Iris pigment epithelial cell (primary cell): ENCODE measurements around the gene LAG3.
"Not testable (repeated sequence)": the region's sequence is repeated elsewhere in the genome, so short reads cannot be mapped to it uniquely, and the experiment has no call there.

ENCODE experiments used
- DNase-seq: peaks from one replicate; pipeline ENCODE4 v3.0.0-alpha.2; 2011; ENCODE audit warnings: low read depth

Gene LAG3

DNA sequence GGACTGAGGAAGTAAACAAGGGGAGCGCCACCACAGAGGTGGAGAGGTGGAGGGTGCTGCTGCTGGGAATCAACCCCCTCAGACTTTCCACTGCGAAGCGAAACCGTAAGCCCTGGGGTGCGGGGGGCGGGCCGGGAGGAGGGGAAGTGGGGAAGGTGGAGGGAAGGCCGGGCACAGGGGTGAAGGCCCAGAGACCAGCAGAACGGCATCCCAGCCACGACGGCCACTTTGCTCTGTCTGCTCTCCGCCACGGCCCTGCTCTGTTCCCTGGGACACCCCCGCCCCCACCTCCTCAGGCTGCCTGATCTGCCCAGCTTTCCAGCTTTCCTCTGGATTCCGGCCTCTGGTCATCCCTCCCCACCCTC lies at the start of gene LAG3:
Gene LAG3 (plus strand): TSS at position 190 of the 365 bp plus-strand sequence. CDS start 333 bp downstream, outside the sequence.
- DNase-seq = no peak

DNA sequence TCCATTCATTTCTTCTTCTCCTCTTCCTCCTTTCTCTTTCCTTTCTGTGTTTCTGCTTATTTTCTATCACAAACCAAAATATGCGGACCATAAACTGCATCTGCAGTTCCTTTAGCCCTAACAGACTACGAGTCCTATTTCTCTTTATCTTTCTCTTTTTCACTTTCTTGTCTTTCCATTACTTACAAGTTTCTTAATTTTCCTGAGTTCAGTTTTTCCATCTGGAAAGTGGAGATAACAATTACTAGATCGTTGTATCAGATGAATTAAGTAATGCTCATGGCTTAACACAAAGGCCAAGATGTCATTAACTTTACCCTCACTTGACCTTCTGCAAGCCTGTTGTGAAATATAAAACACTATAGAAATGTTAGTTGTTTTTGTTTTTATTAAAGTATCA lies 49.5 kb upstream of the LAG3 start:
- no peak for DNase-seq

DNA sequence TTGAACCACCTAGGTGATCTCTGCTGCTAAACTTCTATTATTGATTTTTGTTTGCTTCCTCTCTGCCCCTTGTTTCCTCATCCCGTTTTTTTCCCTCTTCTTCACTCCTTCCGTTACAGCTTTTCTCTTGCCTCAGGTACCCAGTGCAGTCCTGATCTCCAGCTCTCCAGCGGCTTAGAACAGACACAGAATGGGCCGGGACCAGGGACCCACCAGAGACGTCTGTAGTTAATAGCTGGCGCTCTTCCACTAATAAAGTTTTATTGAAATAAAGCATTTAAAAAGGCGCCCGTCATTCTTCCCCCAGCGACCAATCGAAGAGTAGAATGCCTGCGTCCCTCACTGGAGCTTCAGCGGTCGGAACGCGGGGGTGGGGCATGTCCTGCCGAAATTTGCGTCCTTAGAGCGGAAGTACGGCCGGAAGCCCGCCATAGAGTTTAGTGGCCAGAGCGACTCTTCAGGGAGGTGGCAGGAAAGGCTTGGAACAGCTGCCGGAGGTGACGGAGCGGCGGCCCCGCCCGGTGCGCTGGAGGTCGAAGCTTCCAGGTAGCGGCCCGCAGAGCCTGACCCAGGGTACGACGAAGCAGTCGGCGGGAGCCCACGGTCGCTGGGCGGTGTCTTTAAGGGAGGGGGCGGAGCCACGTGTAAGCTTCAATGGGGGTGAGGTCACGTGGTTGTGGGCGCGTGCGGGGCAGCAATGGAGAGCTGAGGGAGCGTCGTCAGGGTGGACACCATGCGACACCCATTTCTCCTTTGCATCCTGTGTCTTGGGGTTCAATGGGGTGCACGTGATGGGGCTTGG lies 48.5 kb upstream of the LAG3 start, which contains the start of gene COPS7A:
Gene COPS7A (plus strand): TSS at position 440 of the 802 bp plus-strand sequence. CDS start 611 bp downstream, outside the sequence.
- peak; percentile 99 for DNase-seq

DNA sequence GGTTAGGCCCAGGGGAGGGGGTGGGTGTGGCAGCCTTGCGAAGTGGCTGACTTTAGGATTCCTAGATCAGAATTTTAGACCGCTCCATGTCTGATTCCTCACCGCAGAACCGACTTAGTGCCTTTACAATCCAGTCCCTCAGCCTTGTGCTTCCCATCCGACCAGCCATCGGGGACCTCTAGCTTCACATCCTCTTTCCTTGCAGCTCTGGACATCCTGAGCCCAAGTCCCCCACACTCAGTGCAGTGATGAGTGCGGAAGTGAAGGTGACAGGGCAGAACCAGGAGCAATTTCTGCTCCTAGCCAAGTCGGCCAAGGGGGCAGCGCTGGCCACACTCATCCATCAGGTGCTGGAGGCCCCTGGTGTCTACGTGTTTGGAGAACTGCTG lies 47.9 kb upstream of the LAG3 start:
- no peak for DNase-seq

DNA sequence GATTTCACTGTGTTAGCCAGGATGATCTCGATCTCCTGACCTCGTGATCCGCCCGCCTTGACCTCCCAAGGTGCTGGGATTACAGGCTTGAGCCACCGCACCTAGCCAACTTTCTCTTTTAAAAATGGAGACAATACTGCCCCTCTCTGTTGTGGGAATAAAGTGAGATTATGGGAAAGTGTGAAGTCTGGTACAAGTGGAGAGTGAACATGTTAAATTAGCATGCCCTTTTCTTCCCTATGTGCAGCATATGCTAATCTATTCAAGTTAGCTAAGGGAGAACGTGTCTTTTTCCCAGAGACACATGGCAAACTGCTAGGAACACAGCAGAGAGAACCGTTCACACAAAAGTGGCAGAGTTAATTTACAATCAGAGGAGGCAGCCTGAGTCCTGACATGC lies 47.0 kb upstream of the LAG3 start:
- no peak for DNase-seq

DNA sequence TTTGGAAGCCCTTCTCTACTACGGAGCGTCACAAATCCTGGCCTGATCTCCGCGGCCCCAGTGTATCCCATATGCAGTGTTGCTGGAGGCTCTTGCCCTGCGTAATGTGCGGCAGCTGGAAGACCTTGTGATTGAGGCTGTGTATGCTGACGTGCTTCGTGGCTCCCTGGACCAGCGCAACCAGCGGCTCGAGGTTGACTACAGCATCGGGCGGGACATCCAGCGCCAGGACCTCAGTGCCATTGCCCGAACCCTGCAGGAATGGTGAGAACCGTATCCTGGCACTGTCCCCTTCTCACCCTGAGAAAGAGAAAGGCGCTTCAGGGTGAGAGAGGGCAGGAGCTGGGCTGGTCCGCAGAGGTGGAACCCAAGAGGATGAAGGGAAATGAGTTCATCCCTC lies 43.1 kb upstream of the LAG3 start:
- no peak for DNase-seq

DNA sequence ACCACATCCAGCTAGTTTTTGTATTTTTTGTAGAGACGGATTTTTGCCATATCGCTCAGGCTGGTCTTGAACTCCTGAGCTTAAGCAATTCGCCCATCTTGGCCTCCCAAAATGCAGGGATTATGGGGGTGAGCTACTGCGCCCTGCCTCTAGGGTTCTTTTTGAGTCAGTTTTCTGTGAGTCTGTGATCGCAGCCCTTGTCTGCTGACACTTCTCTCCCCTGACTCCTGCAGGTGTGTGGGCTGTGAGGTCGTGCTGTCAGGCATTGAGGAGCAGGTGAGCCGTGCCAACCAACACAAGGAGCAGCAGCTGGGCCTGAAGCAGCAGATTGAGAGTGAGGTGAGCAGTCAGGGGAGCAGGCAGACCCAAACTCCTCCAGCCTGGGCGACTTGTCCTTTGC lies 42.2 kb upstream of the LAG3 start:
- no peak for DNase-seq

DNA sequence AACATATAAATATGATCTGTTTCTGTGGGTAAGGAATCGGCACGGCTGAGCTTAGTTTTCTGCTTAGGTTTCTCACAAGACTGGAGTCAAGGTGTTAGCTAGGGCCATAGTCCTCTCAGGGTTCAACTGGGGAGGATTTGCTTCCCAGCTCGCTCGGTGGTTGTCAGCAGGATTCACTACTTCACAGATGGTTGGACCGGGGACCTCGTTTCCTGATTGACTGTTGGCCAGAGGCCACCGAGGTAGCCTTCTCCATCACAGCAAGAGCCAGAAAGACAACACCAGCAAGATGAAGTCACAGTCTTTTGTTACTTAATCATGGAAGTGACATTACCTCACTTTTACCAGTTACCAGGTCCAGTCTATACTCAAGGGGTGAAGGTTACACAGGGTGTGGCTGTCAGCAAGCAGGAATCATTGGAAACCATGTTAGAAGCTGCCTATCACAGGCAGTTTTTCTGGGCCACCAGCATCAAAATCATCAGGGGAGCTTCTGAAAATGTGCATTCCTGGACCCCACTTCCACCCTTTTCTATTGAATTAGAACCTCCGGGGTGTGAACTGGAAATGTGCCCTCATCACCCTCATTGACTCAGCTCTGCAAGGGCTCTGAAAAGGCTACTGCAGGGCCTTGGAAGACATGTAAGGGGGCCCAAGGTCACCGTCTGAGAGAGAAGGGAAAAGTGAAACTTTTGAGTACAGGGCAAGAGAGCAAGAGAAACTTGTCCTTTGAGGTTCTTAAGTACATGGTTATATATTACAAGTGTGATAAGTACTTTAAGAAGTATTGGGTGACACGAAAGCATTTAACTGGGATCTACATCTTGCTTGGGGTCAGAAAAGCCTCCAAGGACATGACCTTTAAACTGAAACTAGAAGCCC lies 37.6 kb upstream of the LAG3 start:
- DNase-seq = no peak

DNA sequence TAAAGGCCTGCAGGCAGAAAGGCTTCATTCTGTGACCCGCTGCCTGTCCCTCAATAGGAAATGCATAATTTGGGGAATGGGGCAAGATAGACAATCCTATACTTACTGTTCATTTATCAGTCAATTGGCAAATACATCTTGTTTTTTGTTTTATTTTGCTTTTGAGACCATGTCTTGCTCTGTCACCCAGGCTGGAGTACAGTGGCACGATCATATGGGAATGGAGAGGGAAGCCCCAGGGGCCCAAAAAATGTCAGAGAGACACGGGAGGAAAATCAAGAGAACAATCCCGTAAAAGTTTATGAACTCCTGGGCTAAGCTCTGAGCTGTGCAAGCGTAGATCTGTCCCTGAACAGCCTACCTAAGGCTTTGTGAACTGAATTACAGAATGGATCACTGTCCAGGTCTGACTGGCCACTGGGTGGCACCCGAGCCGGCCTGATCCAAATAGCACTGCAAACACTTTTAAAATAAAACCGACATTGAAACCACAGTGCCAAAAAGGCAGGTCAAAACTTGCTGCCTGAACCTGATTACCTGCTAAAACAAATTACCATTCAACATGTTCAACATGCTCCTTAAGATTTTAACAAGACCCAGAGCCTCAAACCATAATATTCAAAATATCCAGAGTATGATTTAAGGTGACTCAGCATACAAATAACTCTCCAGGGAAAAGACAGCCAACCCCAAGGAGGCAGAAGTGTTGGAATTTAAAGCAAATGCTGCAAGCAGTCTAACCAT lies 36.7 kb upstream of the LAG3 start:
- peak; percentile 54 for DNase-seq

DNA sequence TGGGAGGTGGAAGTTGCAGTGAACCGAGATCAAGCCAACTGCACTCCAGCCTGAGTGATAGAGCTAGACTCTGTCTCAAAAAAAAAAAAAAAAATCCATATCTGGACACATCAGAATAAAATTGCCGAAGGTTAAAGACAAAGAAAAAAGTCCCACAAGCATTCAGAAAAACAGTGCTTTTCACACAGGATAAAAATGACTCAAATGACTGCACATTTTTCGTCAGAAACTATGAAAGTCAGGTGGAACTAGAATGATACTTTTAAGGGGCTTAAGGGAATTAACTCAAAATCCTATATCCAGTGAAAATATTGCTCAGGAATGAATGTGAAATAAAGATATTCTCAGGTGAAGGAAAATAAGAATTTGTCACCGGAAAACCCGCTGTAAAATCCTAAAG lies 35.6 kb upstream of the LAG3 start:
- no peak for DNase-seq

DNA sequence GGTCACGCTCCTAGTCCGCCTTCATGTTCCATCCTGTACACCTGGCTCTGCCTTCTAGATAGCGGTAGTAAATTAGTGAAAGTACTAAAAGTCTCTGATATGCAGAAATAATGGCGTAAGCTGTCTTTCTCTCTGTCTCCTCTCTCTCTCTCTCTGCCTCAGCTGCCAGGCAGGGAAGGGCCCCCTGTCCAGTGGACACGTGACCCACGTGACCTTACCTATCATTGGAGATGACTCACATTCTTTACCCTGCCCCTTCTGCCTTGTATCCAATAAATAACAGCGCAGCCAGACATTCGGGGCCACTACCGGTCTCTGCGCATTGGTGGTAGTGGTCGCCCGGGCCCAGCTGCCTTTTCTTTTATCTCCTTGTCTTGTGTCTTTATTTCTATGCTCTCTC lies 30.2 kb upstream of the LAG3 start:
- not testable (repeated sequence) for DNase-seq

DNA sequence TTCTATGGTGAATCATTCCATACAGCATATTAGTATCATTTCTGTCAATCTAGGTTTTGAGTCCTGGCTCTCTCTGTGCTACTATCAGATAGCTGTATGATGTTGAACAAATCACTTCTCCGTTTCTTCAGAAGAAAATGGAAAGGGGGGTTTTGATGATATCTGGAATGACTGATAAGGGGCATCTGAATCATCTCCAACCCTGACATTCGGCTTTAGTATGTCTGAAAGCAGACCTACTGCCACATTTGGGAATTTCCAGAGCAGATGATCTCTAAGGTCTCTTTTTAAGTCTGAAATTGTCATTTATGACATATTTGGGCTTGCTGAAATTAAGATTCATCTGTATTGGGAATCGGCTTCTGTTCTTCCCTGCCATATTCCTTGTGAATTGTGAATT lies 29.5 kb upstream of the LAG3 start:
- no peak for DNase-seq

DNA sequence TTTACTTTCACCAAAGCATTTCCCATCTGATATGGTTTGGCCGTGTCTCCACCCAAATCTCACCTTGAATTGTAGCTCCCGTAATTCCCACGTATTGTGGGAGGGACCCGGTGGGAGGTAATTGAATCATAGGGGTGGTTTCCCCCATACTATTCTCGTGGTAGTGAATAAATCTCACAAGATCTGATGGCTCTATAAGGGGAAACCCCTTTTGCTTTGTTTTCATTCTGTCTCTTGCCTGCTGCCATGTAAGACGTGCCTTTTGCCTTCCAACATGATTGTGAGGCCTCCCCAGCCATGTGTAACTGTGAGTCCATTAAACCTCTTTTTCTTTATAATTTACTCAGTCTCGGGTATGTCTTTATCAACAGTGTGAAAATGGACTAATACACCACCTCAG lies 29.0 kb upstream of the LAG3 start:
- not testable (repeated sequence) for DNase-seq

DNA sequence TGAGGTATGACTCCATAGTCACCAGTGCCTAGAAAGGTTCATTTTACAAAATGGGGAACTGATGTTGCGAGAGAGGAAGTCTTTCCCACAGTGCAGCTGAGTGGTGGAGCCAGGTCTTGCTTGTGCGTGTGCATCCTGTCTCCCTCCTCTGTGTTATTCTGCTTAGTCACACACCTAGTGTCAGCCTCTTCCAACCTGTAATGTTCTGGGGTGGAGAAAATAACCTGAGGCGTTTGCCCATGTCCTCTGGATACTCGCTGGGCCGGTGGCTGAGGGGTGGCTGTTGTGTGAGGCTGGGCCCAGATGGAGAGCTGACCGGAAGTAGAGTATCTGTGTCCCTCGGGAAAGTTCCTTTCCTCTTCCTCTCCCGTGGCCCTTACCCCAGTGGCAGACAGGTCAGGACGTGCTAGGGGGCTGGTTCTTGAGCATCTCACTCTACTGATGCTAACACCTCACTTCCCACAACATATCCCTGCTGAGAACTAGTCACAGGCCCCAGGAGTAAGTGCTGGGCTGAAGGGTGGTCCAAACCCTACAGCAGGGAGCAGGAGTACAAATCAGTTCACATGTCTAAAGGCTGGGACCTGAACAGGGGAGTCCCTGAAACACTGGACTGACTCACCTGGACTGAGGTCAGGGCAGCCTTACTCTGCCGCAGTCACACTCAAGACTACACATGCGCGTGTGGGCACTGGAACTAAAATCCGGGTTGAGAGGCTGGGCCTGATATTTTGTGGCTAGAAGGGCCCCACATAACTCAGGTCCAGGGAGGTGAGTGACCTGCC lies 26.4 kb upstream of the LAG3 start:
- DNase-seq = no peak

DNA sequence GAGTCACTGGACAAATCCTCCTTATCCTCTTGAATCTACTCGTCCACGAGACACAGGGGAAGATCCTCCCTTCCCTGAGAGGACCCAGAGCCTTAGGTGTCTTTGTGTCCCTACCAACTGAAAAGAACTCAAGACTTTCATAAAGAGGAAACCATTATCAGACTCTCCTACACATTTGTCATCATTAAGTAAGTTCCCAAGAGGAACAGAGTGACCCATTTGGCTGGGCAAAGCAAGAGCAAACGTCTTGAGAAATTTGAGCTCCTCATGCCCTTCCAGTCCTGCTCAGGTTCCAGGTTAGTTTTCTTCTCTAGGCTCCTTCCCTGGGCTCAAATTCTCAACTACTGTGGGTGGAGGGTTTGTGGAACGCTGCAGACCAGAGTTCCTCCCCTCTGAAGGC lies 25.1 kb upstream of the LAG3 start:
- DNase-seq = no peak

DNA sequence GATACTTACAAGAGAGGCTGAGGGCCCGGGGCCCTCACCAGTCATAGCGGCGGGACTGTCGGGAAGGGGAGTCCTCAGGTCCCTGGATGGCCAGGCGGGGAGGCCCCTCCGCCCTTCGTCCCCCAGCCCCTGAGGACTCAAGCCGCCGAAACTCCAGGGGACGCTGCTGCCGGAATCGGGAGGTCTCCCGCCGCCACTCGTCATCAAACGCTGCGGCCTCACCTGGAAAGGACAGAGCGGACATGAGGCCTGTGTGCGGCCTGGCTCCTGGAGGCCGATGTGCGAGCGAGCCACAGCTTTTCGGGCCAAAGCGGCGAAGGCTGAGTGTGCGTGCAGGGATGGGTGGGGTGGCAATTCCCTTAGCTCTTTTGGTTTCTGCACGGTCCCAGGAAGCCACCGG lies 23.6 kb upstream of the LAG3 start:
- DNase-seq = no peak

DNA sequence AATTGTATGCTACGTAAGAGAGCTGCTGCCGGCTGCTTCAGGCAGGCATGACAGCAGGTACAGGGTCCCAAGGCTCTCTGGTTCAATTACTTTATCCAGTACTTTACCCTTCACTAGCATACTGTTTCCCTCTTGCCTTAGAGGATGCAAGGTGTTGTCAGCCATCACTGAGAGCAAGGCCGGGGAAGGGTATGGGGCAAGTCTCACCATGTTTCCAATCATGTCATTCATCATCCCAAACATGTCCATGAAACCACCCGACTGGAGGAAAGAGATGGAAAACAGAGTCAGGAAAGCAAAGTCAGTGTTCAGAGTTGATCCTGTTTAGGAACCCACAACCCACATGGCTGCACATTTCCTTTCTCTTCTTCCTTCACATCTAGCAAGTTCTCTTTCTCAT lies 21.8 kb upstream of the LAG3 start:
- DNase-seq = no peak

DNA sequence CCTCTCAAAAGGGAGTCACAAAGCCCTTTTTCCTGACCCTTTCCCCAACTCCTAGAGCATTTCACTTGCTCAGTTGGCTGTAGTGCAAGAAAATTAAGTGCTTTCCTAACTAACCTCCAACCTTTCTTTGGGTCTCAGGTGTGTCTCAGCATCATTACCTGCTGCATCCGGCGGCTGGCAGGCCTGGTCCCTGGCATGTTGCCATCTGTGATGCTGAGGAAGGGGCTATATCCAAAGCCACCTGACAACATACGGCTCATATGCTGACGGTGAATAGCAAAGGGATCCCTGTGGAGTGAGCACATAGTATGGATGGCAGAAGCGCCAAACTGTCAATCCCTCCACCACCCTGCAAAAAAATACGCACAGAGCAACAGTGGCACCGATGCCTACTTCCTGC lies 20.6 kb upstream of the LAG3 start:
- no peak for DNase-seq

DNA sequence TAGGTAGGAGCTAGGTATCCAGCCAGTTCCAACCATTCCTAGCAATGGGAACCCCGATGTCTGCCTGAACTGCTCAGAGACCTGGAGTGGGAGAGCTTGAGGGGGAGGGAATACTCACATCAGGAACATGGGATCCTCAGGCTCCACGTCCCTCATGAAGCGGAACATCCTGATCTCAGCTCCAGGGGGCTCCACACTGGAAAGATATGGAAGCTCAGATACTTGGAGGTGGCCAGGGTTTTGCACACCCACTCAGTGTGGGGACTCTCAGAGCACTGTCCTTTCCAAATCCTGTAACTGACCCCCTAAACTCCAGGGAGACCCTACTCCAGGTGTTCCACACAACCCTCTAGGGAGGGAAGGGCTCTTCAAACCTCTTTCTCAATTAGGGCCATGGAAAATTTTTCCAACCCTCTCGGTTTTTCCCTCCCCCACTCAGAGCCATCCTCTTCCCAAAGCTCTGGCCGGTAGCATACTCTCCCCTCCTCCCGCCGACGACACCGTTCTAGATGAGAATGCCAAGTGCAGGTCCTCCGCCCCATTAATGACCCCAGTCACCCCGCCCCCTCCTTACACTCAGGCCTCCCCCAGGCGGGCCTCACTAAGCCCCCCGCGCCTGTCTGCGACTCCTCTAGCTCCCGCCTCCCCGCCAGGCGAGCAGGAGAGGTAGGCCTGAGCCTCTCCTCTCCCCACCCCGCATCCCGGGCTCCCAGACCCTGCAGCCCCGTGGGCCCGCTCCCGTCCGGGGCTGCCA lies 20.0 kb upstream of the LAG3 start:
- DNase-seq = peak; percentile 57

DNA sequence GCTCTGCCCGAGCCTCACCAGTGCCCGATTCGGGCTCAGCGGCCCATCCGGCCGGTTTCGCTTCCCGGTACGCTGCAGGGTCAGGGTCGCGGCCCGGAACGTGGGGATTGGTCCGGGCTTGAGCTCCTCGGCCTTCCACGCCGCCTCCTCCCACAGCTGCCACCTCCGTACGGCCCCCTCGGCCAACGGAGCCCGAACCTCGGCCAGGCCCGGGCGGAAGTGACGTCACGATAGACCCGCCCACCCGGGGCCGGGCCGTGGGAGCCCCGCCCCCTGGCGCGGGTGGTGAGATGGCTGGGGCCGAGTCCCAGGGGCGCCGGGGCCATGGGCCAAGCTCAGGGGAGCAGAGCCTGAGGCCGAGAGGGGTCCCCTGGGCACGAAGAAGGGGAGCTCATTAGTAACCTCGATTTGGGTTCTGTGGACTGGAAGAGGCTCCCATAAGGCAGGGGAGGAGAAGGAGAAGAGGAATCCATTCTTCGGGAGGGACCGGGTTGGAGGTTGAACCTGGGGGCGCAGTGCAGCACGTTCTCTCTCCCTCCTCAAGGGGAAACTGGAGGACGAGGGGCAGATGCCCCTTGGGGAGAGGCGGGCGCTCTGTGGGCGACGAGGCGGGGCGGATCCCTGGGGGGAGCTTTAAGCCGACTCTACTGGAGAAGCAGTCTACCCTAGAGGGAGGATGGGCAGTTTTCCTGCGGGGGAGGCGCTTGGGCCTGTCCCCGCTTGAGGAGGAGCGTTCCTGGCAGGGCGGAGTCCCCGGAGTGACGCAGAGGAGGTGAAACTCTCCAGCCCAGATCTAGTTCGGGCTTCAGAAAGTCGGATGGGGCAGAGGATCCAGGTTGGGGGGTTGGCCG lies 19.2 kb upstream of the LAG3 start, which contains the start of gene MLF2:
Gene MLF2 (minus strand): TSS at position 221 of the 851 bp plus-strand sequence. CDS start 807 bp downstream, outside the sequence.
- DNase-seq = peak; percentile 99
